Nephron (organoid): ENCODE data around the gene WDR93.
"Not testable (repeated sequence)": the region's sequence is repeated elsewhere in the genome, so short reads cannot be mapped to it uniquely, and the experiment has no call there.

Source experiments
- H3K27ac Mint-ChIP-seq, 3 experiments: 2 replicates each; pipeline ENCODE4 v1.8.0; 2020; ENCODE audit warnings: mixed read lengths in 3 of 3, mild to moderate bottlenecking in 2 of 3, moderate library complexity in 1 of 3
- H3K27me3 Mint-ChIP-seq: 2 replicates; pipeline ENCODE4 v1.8.0; 2021; ENCODE audit warnings: low read depth, mild to moderate bottlenecking, moderate library complexity, mixed read lengths
- H3K36me3 Mint-ChIP-seq: 2 replicates; pipeline ENCODE4 v1.8.0; 2020; ENCODE audit warnings: low read depth, mixed read lengths
- H3K4me1 Mint-ChIP-seq: 2 replicates; pipeline ENCODE4 v1.8.0; 2020; ENCODE audit warnings: mixed read lengths
- H3K4me3 Mint-ChIP-seq, 3 experiments: 2 replicates each; pipeline ENCODE4 v1.8.0; 2020; ENCODE audit warnings: mild to moderate bottlenecking in 3 of 3, mixed read lengths in 3 of 3, moderate library complexity in 2 of 3
- H3K9me3 Mint-ChIP-seq: 2 replicates; pipeline ENCODE4 v1.8.0; 2020; ENCODE audit warnings: mixed read lengths
- TF ChIP-seq, protein P1 (sequence below), 3 experiments: fragments of 200-600 bp; sonication (generic); IDR thresholded peaks; one replicate each; pipeline ENCODE4 v1.5.0; 2021; ENCODE audit warnings: antibody characterized with exemption in 3 of 3; ENCODE audit not compliant: unreplicated experiment in 3 of 3

WDR93 gene

DNA sequence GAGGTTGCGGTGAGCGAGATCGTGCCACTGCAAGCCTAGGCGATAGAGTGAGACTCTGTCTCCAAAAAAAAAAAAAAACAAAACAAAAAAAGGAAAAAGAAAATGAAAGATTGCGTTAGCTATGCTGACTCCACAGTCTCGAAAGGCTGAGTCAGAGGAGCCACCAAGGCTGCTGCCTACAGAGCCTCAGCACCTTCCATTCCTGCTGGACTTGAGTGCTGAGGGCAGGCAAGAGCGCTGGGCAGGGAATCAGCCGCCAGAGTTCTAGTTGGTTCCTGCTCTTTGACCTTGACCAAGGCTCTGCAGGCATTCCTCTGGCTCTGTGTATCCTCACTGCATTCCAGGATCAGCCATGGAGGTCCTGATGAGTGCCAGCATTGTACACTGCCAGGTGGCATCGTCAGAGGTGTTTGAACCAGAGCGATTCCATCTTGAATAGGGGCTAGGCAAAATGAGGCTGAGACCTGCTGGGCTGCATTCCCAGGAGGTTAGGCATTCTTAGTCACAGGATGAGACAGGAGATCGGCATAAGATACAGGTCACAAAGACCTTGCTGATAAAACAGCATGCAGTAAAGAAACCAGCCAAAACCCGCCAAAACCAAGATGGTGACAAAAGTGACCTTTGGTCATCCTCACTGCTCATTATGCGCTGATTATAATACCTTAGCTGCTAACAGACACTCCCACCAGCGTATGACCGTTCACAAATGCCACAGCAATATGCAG, 91.4 kb downstream of the WDR93 start:
- no peak overlapping the region for H3K27ac Mint-ChIP-seq

DNA sequence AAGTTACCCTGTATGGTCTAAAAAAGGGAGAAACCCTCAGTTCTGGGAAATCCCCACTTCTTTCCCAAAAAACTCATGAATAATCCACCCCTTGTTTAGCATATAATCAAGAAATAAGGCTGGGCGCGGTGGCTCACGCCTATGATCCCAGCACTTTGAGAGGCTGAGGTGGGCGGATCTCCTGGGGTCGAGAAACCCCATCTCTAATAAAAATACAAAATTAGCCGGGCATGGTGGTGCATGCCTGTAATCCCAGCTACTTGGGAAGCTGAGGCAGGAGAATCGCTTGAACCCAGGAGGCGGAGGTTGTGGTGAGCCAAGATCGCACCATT, 92.0 kb downstream of the WDR93 start:
- H3K9me3 Mint-ChIP-seq = peaks cover 11% of the 10 kb centered on the region
- not testable (repeated sequence) for H3K27ac Mint-ChIP-seq, H3K36me3 Mint-ChIP-seq, H3K4me3 Mint-ChIP-seq, H3K4me1 Mint-ChIP-seq
- peaks cover 14% of the 10 kb centered on the region for H3K27me3 Mint-ChIP-seq

More for the DNA sequence above, 91.4 kb downstream of the WDR93 start:
- Mint-ChIP-seq H3K27me3 (peaks cover 14% of the 10 kb centered on the region), H3K9me3 (peaks cover 7% of the 10 kb centered on the region), H3K36me3 (peaks cover 7% of the 10 kb centered on the region), H3K4me1 (peaks cover 4% of the 10 kb centered on the region), H3K4me3 (no peak overlapping the region)
- TF ChIP-seq, protein P1, sequence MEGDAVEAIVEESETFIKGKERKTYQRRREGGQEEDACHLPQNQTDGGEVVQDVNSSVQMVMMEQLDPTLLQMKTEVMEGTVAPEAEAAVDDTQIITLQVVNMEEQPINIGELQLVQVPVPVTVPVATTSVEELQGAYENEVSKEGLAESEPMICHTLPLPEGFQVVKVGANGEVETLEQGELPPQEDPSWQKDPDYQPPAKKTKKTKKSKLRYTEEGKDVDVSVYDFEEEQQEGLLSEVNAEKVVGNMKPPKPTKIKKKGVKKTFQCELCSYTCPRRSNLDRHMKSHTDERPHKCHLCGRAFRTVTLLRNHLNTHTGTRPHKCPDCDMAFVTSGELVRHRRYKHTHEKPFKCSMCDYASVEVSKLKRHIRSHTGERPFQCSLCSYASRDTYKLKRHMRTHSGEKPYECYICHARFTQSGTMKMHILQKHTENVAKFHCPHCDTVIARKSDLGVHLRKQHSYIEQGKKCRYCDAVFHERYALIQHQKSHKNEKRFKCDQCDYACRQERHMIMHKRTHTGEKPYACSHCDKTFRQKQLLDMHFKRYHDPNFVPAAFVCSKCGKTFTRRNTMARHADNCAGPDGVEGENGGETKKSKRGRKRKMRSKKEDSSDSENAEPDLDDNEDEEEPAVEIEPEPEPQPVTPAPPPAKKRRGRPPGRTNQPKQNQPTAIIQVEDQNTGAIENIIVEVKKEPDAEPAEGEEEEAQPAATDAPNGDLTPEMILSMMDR (IDR thresholded peaks at IDR 0.05; ENCODE audit: unreplicated experiment in 3 of 3) = no peak

DNA sequence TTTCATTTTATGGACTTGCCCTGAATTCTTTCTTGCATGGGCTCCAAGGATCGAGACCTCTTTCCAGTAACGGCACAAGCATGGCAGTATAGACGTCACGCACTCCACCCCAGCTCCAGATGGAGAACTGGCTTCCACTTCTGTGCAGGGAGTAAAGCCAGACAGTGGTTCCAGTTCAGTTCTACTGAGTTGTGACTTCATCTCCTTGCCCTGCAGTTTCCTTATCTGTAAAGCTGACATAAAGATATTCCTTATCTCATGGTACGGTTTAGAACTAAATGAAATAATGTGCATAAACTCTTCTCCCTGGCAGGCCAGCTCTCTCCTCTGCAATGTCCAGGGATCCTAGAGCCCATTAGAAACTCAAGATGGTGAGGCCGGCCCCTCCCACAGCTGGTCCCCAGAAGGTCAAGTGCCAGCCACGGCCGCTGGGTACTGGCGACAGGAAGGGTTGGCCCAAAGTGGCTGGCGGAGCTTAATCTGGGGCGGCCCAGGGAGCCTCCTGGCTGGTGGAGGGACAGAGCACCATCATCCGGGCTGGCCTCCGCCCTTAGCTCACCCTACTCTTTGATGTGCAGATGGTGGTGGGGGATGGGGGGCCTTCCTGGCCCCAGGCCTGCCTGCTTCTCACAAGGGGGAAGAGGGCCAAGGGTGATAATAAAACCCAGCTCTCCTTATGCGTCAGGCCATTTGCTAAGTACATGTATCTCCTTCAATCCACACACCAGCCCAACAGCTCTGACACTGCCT, 92.7 kb downstream of the WDR93 start:
- H3K4me1 Mint-ChIP-seq = peaks cover 4% of the 10 kb centered on the region
- TF ChIP-seq, protein P1 (IDR thresholded peaks at IDR 0.05; ENCODE audit: unreplicated experiment in 3 of 3) = no peak
- H3K4me3 Mint-ChIP-seq = no peak overlapping the region
- peak overlapping the region in 2 of 3 experiments; percentile 21 to 55 for H3K27ac Mint-ChIP-seq
- peaks cover 18% of the 10 kb centered on the region for H3K9me3 Mint-ChIP-seq
- peaks cover 14% of the 10 kb centered on the region for H3K27me3 Mint-ChIP-seq
- peaks cover 15% of the 10 kb centered on the region for H3K36me3 Mint-ChIP-seq

DNA sequence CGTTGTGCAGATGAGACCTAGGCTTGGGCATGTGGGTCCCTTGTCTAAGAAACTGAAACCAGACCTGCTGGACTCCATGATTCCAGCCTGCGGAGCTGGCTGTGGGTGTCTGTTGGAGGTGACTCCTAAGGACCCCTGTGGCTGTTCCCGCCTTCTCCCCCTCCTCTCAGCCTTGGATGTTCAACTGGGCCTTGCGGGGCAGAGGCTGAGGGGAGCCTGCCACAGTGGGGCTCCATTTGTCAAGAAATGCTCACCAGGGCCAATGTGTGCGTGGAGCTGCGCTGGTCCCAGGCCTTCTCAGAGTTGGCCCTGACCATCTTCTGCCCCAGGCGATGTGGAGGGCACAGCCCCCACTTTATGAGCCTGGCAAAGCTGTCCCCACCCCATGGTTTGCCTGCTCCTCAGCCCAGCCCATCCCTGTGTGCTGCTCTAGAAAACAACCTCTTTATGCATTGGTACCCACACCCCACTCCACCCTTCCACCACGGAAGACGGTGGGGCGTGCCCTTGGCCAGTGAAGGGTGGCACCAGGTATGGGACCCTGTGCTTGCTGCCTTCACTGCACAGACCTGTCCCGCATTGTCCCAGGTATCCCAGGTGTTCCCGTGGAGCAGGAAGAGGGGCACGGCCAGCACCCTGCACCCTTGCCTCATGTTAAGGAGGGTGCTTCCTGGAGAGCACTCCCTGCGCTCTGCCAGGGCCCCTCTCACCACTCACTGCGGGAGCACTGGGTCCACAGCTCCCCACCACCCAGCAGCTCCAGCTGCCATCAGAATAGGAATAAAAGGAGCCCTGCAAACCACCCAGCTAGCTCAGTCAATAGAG, 93.5 kb downstream of the WDR93 start:
- Mint-ChIP-seq H3K36me3 (peaks cover 17% of the 10 kb centered on the region), H3K9me3 (peaks cover 18% of the 10 kb centered on the region), H3K27ac (no peak overlapping the region), H3K4me1 (peaks cover 4% of the 10 kb centered on the region), H3K4me3 (no peak overlapping the region), H3K27me3 (peaks cover 14% of the 10 kb centered on the region)
- TF ChIP-seq, protein P1 (IDR thresholded peaks at IDR 0.05; ENCODE audit: unreplicated experiment in 3 of 3) = no peak

DNA sequence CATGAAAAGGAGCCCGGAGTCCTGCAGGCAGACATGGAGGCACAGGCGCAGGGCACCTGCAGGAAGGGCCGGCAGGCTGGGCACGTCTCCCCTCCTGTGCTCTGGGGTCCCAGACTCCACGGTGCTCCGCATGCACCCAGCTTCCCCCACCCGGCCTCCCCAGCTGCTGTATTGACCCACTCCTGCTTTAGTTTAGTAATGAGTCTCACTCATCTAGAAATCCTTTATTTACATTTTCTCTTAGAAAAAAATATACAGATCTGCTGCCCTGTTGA, 94.0 kb downstream of the WDR93 start:
- TF ChIP-seq, protein P1 (IDR thresholded peaks at IDR 0.05; ENCODE audit: unreplicated experiment in 3 of 3) = no peak
- no peak overlapping the region for H3K4me3 Mint-ChIP-seq
- peaks cover 4% of the 10 kb centered on the region for H3K4me1 Mint-ChIP-seq
- H3K27me3 Mint-ChIP-seq = peaks cover 14% of the 10 kb centered on the region
- H3K27ac Mint-ChIP-seq = no peak overlapping the region
- H3K36me3 Mint-ChIP-seq = peaks cover 17% of the 10 kb centered on the region
- peaks cover 18% of the 10 kb centered on the region for H3K9me3 Mint-ChIP-seq

DNA sequence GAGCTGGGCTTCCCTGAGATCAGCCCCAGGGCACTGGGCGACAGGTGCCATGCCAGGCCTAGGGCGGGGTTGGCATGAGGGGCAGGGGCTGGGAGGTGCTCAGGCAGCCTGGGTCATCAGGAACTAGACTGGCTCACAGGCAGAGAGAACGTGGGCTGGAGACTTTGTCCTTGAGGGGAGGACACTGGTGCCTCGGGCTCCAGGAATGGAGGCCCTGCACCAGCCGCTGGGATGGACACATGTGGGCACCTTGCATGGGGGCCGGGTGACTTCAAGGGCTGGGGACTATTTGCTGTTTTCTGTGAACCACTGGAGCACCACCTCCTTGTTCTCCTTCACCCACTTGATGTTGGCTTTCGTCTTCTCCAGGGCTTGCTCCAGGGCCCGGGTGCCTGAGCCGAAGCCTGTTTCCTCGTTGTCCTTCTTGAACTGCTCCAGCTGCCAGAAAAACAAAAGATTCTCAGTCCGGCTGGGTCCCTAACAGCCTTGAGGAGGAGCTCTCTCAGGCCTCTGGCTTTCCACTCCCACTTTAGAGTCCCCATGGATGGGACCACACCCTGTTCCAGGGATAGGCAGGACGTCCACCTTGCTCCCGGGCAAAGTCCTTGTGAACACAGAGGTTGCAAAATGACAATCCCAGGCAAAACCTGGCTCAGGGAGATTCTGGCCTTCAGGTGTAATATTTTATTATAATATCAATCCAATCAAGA, 94.6 kb downstream of the WDR93 start:
- peaks cover 16% of the 10 kb centered on the region for H3K27me3 Mint-ChIP-seq
- peaks cover 18% of the 10 kb centered on the region for H3K9me3 Mint-ChIP-seq
- peaks cover 17% of the 10 kb centered on the region for H3K36me3 Mint-ChIP-seq
- TF ChIP-seq, protein P1 (IDR thresholded peaks at IDR 0.05; ENCODE audit: unreplicated experiment in 3 of 3) = no peak
- no peak overlapping the region for H3K4me3 Mint-ChIP-seq
- H3K4me1 Mint-ChIP-seq = peaks cover 4% of the 10 kb centered on the region
- peak overlapping the region in 1 of 3 experiments; percentile 7 for H3K27ac Mint-ChIP-seq
